ENCODE results near the gene FTHL17. TPM values are rescaled to one million over a fixed set of nuclear protein-coding genes. Genes with fewer than 3 reads are reported as not detected.

FTHL17 gene
- total and polyA plus RNA-seq, 12 donors: not detected

GRCh38 chrX:31093639-31093975, 21.8 kb upstream of the FTHL17 start:
- Histone ChIP-seq H3K4me3 (no peak overlapping the region), H3K9me3 (replicated peaks in 1 of 3) (no peaks in the 10 kb centered on the region), H3K27me3 (peaks cover 9% of the 10 kb centered on the region), H3K27ac (no peak overlapping the region), H3K36me3 (replicated peaks in 1 of 2) (no peaks in the 10 kb centered on the region), H3K4me1 (replicated peaks in 1 of 2) (no peaks in the 10 kb centered on the region)
- WGBS, 4 donors: 54 to 98% (median 68%) methylated on average over 4 of the region's 4 CpGs; no CpG with 5 or more reads in 1 of the 4 donors
- TF ChIP-seq CTCF (IDR thresholded peaks at IDR 0.05) (no peak), POLR2A (IDR thresholded peaks at IDR 0.05) (no peak)
- DNase-seq: no peak
- intact Hi-C loops (cut with DNase I): no loop called here

GRCh38 chrX:31092970-31093638, 21.3 kb upstream of the FTHL17 start:
- H3K27me3 ChIP-seq: peaks cover 9% of the 10 kb centered on the region
- no peaks in the 10 kb centered on the region for H3K36me3 ChIP-seq (replicated peaks in 1 of 2)
- H3K4me1 ChIP-seq (replicated peaks in 1 of 2): no peaks in the 10 kb centered on the region
- no peak for DNase-seq
- H3K27ac ChIP-seq: no peak overlapping the region
- TF ChIP-seq CTCF (IDR thresholded peaks at IDR 0.05): no peak
- TF ChIP-seq POLR2A (IDR thresholded peaks at IDR 0.05): no peak
- H3K9me3 ChIP-seq (replicated peaks in 1 of 3): no peaks in the 10 kb centered on the region
- no peak overlapping the region for H3K4me3 ChIP-seq
- WGBS, 4 donors: 57 to 66% (median 62%) methylated on average over 3 of the region's 3 CpGs
- intact Hi-C loops (cut with DNase I): no loop called here

- Histone ChIP-seq H3K36me3 (replicated peaks in 1 of 2) (no peaks in the 10 kb centered on the region), H3K27ac (no peak overlapping the region), H3K4me3 (no peak overlapping the region), H3K27me3 (peaks cover 9% of the 10 kb centered on the region), H3K4me1 (replicated peaks in 1 of 2) (no peaks in the 10 kb centered on the region), H3K9me3 (replicated peaks in 1 of 3) (no peaks in the 10 kb centered on the region)
- intact Hi-C loops (cut with DNase I): no loop called here
- WGBS, 4 donors: 43 to 63% (median 55%) methylated on average over 3 of the region's 3 CpGs
- no peak for DNase-seq
- no peak for TF ChIP-seq POLR2A (IDR thresholded peaks at IDR 0.05)
- TF ChIP-seq CTCF (IDR thresholded peaks at IDR 0.05): no peak
Measured at GRCh38 chrX:31092476-31092875, 20.6 kb upstream of the FTHL17 start.

GRCh38 chrX:31091819-31092218, 20.0 kb upstream of the FTHL17 start:
- Histone ChIP-seq H3K36me3 (replicated peaks in 1 of 2) (no peaks in the 10 kb centered on the region), H3K27ac (no peak overlapping the region), H3K27me3 (peaks cover 9% of the 10 kb centered on the region), H3K4me1 (replicated peaks in 1 of 2) (no peaks in the 10 kb centered on the region), H3K9me3 (replicated peaks in 1 of 3) (no peaks in the 10 kb centered on the region), H3K4me3 (no peak overlapping the region)
- DNase-seq: no peak
- intact Hi-C loops (cut with DNase I): no loop called here
- WGBS, 4 donors: 57 to 85% (median 66%) methylated on average over 1 of the region's 1 CpG
- TF ChIP-seq POLR2A (IDR thresholded peaks at IDR 0.05): no peak
- no peak for TF ChIP-seq CTCF (IDR thresholded peaks at IDR 0.05)
